Panc1 (cell line): ENCODE data around the gene UGGT1. TPM values are rescaled to one million over a fixed set of nuclear protein-coding genes. Genes with fewer than 3 reads are reported as not detected.

Experiments used
- ATAC-seq: fragments of 200-7000 bp; cut with Tn5 transposase; 2 replicates; pipeline ENCODE4 v1.9.1; 2020; ENCODE audit warnings: mild to moderate bottlenecking, moderate library complexity
- BruUV-seq: library from RNA; stranded (reverse); fragments of 400-500 nt; replicated peaks from 2 replicates; lab custom pipeline; 2021; lab: Mats Ljungman, UMichigan
- CTCF ChIA-PET: fragments of 300-600 bp; sonication (Branson Sonifier 250); formaldehyde crosslinking; loops from one replicate; lab custom pipeline; 2022; ENCODE audit warnings: antibody characterized with exemption; lab: Charles Lee
- POLR2A ChIA-PET: fragments of 300-600 bp; sonication (Branson Sonifier 250); formaldehyde crosslinking; loops from one replicate; lab custom pipeline; 2022; ENCODE audit warnings: antibody characterized with exemption; lab: Charles Lee
- DNase-seq: peaks from one replicate; pipeline ENCODE4 v3.0.0-alpha.2; 2010; ENCODE audit warnings: low read depth, low spot score
- H3K27ac ChIP-seq: 2 replicates; pipeline ENCODE4 v1.5.1; 2011; ENCODE audit warnings: mild to moderate bottlenecking, low read length, inconsistent platforms
- H3K27me3 ChIP-seq: fragments of 200-500 bp; sonication (Bioruptor generic); 2 replicates; pipeline ENCODE4 v1.6.0; 2014; ENCODE audit warnings: low read length, inconsistent platforms; ENCODE audit not compliant: control insufficient read depth, insufficient read depth
- H3K36me3 ChIP-seq: fragments of 200-500 bp; sonication (Bioruptor generic); 2 replicates; pipeline ENCODE4 v1.5.1; 2014; ENCODE audit warnings: inconsistent platforms, mild to moderate bottlenecking, low read length, moderate library complexity; ENCODE audit not compliant: control insufficient read depth, insufficient read depth
- H3K4me1 ChIP-seq: 2 replicates; pipeline ENCODE4 v1.5.1; 2011; ENCODE audit warnings: inconsistent platforms, mild to moderate bottlenecking, low read length, moderate library complexity; ENCODE audit not compliant: control insufficient read depth, insufficient read depth
- H3K4me3 ChIP-seq, 2 experiments: 2 replicates each; pipeline ENCODE4 v1.5.1; 2011 to 2012; ENCODE audit warnings: low read depth in 2 of 2, low read length in 2 of 2, mild to moderate bottlenecking in 2 of 2, inconsistent platforms in 1 of 2, moderate library complexity in 1 of 2
- H3K9me3 ChIP-seq: fragments of 200-500 bp; sonication (Bioruptor generic); 2 replicates; pipeline ENCODE4 v1.5.1; 2014; ENCODE audit warnings: low read depth, mild to moderate bottlenecking, inconsistent platforms, low read length, moderate library complexity; ENCODE audit not compliant: control insufficient read depth, insufficient read depth
- CTCF ChIP-seq: fragments of 450-650 bp; IDR thresholded peaks from 2 replicates; pipeline ENCODE4 v1.5.1; 2017; ENCODE audit warnings: mild to moderate bottlenecking
- POLR2AphosphoS5 ChIP-seq: IDR thresholded peaks from 2 replicates; pipeline ENCODE4 v1.6.1; 2012; ENCODE audit warnings: mild to moderate bottlenecking, low read depth, low read length, moderate library complexity
- REST ChIP-seq, 2 experiments: IDR thresholded peaks; 2 replicates each; pipeline ENCODE4 v1.6.1; 2011 to 2012; ENCODE audit warnings: low read depth in 2 of 2, control low read depth in 1 of 2, low read length in 1 of 2, mild to moderate bottlenecking in 1 of 2, moderate library complexity in 1 of 2; ENCODE audit not compliant: insufficient read depth in 1 of 2
- SIN3A ChIP-seq: IDR thresholded peaks from 2 replicates; pipeline ENCODE4 v1.6.1; 2012; ENCODE audit warnings: low read depth, mild to moderate bottlenecking, low read length, moderate library complexity, borderline replicate concordance; ENCODE audit not compliant: insufficient read depth
- TCF7L2 ChIP-seq: IDR thresholded peaks from 2 replicates; pipeline ENCODE4 v1.6.1; 2011; ENCODE audit warnings: mild to moderate bottlenecking, low read depth, low read length, inconsistent platforms
- in situ Hi-C: cut with HindIII; loops from 2 replicates; pipeline ENCODE4 v1.10.0; 2016; ENCODE audit warnings: low sequenced_read_pairs, low pct_unique_long_range_greater_than_20kb
- intact Hi-C: fragments of 100-400 bp; cut with micrococcal nuclease; formaldehyde crosslinking; loops from one replicate; pipeline ENCODE4 v1.10.0; 2022; ENCODE audit not compliant: unreplicated experiment
- total RNA-seq: library from RNA; stranded (reverse); gene quantifications from one replicate; pipeline ENCODE4 v1.2.1, GENCODE V29; 2021; ENCODE audit not compliant: unreplicated experiment

The UGGT1 gene
- total RNA-seq, 1 experiment from 2014 or later: 64.2 TPM

- ChIA-PET CTCF (no interaction called here), POLR2A (no interaction called here)
- Histone ChIP-seq H3K36me3 (peaks cover 14% of the 10 kb centered on the region), H3K4me3 (no peak overlapping the region), H3K9me3 (no peaks in the 10 kb centered on the region), H3K27ac (no peak overlapping the region), H3K27me3 (no peaks in the 10 kb centered on the region), H3K4me1 (no peaks in the 10 kb centered on the region)
- in situ Hi-C loops (no loop called here), intact Hi-C loops (no loop called here)
- no peak for TF ChIP-seq CTCF
- no peak for TF ChIP-seq REST (IDR thresholded peaks at IDR 0.05; ENCODE audit: insufficient read depth in 1 of 2, low read depth in 2 of 2, low read length in 1 of 2)
- TF ChIP-seq POLR2AphosphoS5: no peak
- TF ChIP-seq SIN3A: no peak
- no peak for TF ChIP-seq TCF7L2
- BruUV-seq: no TSS peak
- ATAC-seq: no peak
- no peak for DNase-seq
Observed at GRCh38 chr2:128158176-128158575, 67.2 kb downstream of the UGGT1 start.

- ATAC-seq (no peak), DNase-seq (no peak)
- intact Hi-C loops (no loop called here), in situ Hi-C loops (no loop called here)
- TF ChIP-seq SIN3A (no peak), POLR2AphosphoS5 (no peak), TCF7L2 (no peak), REST (IDR thresholded peaks at IDR 0.05; ENCODE audit: insufficient read depth in 1 of 2, low read depth in 2 of 2, low read length in 1 of 2) (no peak), CTCF (no peak)
- ChIA-PET CTCF (interaction anchor here (0.7 kb wide), 1 partner anchor 1764 kb away, joined by 3 read pairs; no protein-coding TSS in a partner anchor), POLR2A (no interaction called here)
- no peaks in the 10 kb centered on the region for H3K9me3 ChIP-seq
- no peak overlapping the region for H3K4me3 ChIP-seq
- H3K36me3 ChIP-seq: peaks cover 14% of the 10 kb centered on the region; the same call in 1 of the 2 replicates
- no TSS peak for BruUV-seq
- no peak overlapping the region for H3K27ac ChIP-seq
- no peaks in the 10 kb centered on the region for H3K27me3 ChIP-seq
- H3K4me1 ChIP-seq: no peaks in the 10 kb centered on the region
Observed at GRCh38 chr2:128159437-128159836, 68.4 kb downstream of the UGGT1 start.
